ENCODE data around the gene HRH3.

The HRH3 gene

DNA sequence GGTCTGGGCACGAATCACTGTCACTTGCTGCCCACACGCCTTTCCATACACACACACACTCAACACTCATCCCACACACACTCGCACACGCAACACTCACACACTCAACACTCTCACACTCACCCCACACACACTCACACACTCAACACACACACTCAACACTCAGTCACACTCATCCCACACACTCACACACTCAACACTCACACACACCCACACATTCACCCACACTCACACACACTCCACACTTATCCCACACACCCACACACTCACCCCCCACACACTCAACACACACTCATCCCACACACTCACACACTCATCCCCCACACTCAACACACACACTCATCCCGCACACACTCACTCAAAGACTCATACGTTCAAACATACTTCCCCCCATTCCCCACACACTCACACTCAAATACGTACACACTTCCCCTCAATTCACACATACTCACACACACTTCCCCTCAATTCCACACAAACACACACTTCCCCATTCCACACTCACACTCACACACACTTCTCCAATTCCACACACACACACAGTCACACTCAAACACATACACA lies 9.0 kb upstream of the HRH3 start:
- H3K4me2 ChIP-seq (ENCODE audit: insufficient read depth, low read length) = no peak overlapping the region
- no peak for TF ChIP-seq EZH2 (IDR thresholded peaks at IDR 0.05; ENCODE audit: borderline replicate concordance, low read depth, low read length, severe bottlenecking)
- TF ChIP-seq, protein P1, sequence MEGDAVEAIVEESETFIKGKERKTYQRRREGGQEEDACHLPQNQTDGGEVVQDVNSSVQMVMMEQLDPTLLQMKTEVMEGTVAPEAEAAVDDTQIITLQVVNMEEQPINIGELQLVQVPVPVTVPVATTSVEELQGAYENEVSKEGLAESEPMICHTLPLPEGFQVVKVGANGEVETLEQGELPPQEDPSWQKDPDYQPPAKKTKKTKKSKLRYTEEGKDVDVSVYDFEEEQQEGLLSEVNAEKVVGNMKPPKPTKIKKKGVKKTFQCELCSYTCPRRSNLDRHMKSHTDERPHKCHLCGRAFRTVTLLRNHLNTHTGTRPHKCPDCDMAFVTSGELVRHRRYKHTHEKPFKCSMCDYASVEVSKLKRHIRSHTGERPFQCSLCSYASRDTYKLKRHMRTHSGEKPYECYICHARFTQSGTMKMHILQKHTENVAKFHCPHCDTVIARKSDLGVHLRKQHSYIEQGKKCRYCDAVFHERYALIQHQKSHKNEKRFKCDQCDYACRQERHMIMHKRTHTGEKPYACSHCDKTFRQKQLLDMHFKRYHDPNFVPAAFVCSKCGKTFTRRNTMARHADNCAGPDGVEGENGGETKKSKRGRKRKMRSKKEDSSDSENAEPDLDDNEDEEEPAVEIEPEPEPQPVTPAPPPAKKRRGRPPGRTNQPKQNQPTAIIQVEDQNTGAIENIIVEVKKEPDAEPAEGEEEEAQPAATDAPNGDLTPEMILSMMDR (IDR thresholded peaks at IDR 0.05; ENCODE audit: borderline replicate concordance, extremely low read depth, low read length, poor library complexity, severe bottlenecking) = no peak
- H2AFZ ChIP-seq (ENCODE audit: low read depth, low read length) = no peak overlapping the region
- H3K79me2 ChIP-seq (ENCODE audit: insufficient read depth, low read length) = no peaks in the 10 kb centered on the region
- no peak overlapping the region for H3K9ac ChIP-seq (ENCODE audit: low read depth, low read length)
- no peak overlapping the region for H3K27ac ChIP-seq (ENCODE audit: low read length)
- ATAC-seq (ENCODE audit: insufficient read depth, low read depth) (no peak), DNase-seq (no peak)
- no peaks in the 10 kb centered on the region for H3K36me3 ChIP-seq (ENCODE audit: insufficient read depth, low read length)
- H3K4me3 ChIP-seq (ENCODE audit: low read depth in 1 of 2, low read length in 2 of 2) = no peak overlapping the region
- peaks cover 3% of the 10 kb centered on the region for H3K27me3 ChIP-seq (ENCODE audit: insufficient read depth, low read length, poor library complexity)
- no peaks in the 10 kb centered on the region for H3K4me1 ChIP-seq (ENCODE audit: insufficient read depth, low read length)
- H4K20me1 ChIP-seq (ENCODE audit: insufficient read depth, low read length) = peaks cover 34% of the 10 kb centered on the region
- H3K9me3 ChIP-seq (ENCODE audit: insufficient read depth, low read length, severe bottlenecking) = no peaks in the 10 kb centered on the region

DNA sequence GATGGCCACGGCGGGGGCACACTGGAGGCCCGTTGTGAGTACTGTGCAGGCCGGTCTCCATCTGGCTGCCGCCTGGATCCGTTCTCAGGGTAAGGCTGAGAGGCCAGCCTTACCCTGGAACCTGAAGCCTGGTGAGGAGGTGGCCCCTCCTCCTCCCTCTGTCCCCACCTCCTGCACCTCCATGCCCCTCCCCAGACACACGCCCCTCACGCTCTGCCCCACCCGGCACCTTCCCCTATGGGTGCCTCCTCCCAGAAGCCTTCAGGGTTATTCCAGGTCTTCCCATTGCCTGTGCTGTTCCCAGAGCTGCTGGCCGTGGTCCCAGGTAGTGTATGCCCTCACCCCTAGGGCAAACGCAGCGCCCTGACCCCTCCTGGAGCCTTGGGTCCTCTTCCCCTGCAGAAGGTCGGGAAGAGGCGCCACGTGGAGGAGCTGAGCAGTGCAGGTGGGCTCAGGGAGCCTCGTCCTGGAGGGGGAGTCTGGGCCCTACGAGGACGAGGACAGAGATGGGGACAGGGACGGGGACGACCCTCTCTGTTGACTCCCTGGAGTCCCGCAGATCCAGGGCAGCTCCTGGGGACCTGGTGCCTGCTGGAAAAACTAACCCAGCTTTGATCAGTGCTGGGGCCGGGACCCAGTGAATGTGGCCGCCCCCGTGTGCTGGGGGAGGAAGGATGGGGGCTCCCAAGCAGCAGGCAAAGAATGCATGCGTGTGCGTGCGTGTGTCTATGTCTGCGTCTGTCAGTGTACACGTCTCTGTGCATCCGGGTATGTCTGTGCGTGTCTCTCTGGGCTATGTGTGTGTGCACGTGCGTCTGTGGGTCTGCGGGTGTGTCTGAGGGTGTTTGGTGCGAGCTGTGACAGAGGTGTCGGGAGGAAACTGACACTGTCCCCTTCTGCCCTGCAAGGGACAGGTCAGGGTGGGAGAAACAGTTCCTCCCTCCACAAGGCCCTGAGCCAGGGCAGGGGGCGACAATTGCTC lies 8.2 kb upstream of the HRH3 start:
- Histone ChIP-seq H4K20me1 (ENCODE audit: insufficient read depth, low read length) (peaks cover 37% of the 10 kb centered on the region), H3K4me2 (ENCODE audit: insufficient read depth, low read length) (no peak overlapping the region), H3K4me1 (ENCODE audit: insufficient read depth, low read length) (no peaks in the 10 kb centered on the region), H3K27me3 (ENCODE audit: insufficient read depth, low read length, poor library complexity) (peaks cover 3% of the 10 kb centered on the region), H3K27ac (ENCODE audit: low read length) (no peak overlapping the region), H3K79me2 (ENCODE audit: insufficient read depth, low read length) (no peaks in the 10 kb centered on the region), H2AFZ (ENCODE audit: low read depth, low read length) (no peak overlapping the region), H3K9ac (ENCODE audit: low read depth, low read length) (no peak overlapping the region), H3K36me3 (ENCODE audit: insufficient read depth, low read length) (no peaks in the 10 kb centered on the region), H3K4me3 (ENCODE audit: low read depth in 1 of 2, low read length in 2 of 2) (no peak overlapping the region), H3K9me3 (ENCODE audit: insufficient read depth, low read length, severe bottlenecking) (no peaks in the 10 kb centered on the region)
- TF ChIP-seq EZH2 (IDR thresholded peaks at IDR 0.05; ENCODE audit: borderline replicate concordance, low read depth, low read length, severe bottlenecking) = no peak
- TF ChIP-seq, protein P1 (IDR thresholded peaks at IDR 0.05; ENCODE audit: borderline replicate concordance, extremely low read depth, low read length, poor library complexity, severe bottlenecking) = no peak
- ATAC-seq (ENCODE audit: insufficient read depth, low read depth) = 0 out of 3 replicates have a peak, but pooled peaks have one; percentile 27
- no peak for DNase-seq

DNA sequence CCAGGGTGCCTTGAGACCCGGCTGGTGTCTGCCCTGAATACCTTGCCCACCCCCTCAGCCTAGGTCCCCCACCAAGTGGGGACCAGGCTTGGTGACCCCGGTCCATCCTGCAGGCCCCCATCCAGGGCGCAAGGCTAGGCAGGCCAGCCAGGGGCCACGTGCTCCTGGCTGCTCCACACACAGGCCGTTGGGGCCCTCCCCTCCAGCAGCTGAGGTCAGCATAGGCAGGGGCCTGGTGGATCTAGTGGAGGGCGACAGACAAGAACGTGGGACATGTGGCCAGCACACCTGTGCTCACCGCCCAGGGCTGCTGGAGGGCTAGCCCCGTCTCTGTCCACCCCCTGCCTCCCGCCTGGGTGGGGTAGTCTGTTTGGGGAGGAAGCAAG lies 7.5 kb upstream of the HRH3 start:
- TF ChIP-seq EZH2 (IDR thresholded peaks at IDR 0.05; ENCODE audit: borderline replicate concordance, low read depth, low read length, severe bottlenecking) = no peak
- TF ChIP-seq, protein P1 (IDR thresholded peaks at IDR 0.05; ENCODE audit: borderline replicate concordance, extremely low read depth, low read length, poor library complexity, severe bottlenecking) = no peak
- no peaks in the 10 kb centered on the region for H3K9me3 ChIP-seq (ENCODE audit: insufficient read depth, low read length, severe bottlenecking)
- H3K27me3 ChIP-seq (ENCODE audit: insufficient read depth, low read length, poor library complexity) = peaks cover 3% of the 10 kb centered on the region
- no peaks in the 10 kb centered on the region for H3K4me1 ChIP-seq (ENCODE audit: insufficient read depth, low read length)
- no peak for ATAC-seq (ENCODE audit: insufficient read depth, low read depth)
- no peak overlapping the region for H3K9ac ChIP-seq (ENCODE audit: low read depth, low read length)
- H2AFZ ChIP-seq (ENCODE audit: low read depth, low read length) = no peak overlapping the region
- H3K4me2 ChIP-seq (ENCODE audit: insufficient read depth, low read length) = no peak overlapping the region
- no peaks in the 10 kb centered on the region for H3K79me2 ChIP-seq (ENCODE audit: insufficient read depth, low read length)
- no peak for DNase-seq
- no peak overlapping the region for H3K4me3 ChIP-seq (ENCODE audit: low read depth in 1 of 2, low read length in 2 of 2)
- H3K27ac ChIP-seq (ENCODE audit: low read length) = no peak overlapping the region
- H4K20me1 ChIP-seq (ENCODE audit: insufficient read depth, low read length) = peaks cover 41% of the 10 kb centered on the region
- H3K36me3 ChIP-seq (ENCODE audit: insufficient read depth, low read length) = no peaks in the 10 kb centered on the region
